PFSK-1 (cell line): ENCODE measurements around the gene NDUFB4.

ENCODE experiments used
- POLR2AphosphoS5 ChIP-seq: IDR thresholded peaks from 2 replicates; pipeline ENCODE4 v1.6.1; 2012; ENCODE audit warnings: low read depth, mild to moderate bottlenecking, control low read depth, low read length, moderate library complexity
- REST ChIP-seq, 2 experiments: IDR thresholded peaks; 2 replicates each; pipeline versions ENCODE4 v1.6.1 to v1.8.0; 2011 to 2012; ENCODE audit warnings: low read depth in 2 of 2, low read length in 2 of 2, control low read depth in 1 of 2, inconsistent platforms in 1 of 2, mild to moderate bottlenecking in 1 of 2, moderate library complexity in 1 of 2; ENCODE audit not compliant: insufficient read depth in 1 of 2
- SIN3A ChIP-seq: IDR thresholded peaks from 2 replicates; pipeline ENCODE4 v1.6.1; 2012; ENCODE audit warnings: mild to moderate bottlenecking, low read length, moderate library complexity, borderline replicate concordance; ENCODE audit not compliant: insufficient read depth
- TAF1 ChIP-seq: IDR thresholded peaks from 2 replicates; pipeline ENCODE4 v1.6.1; 2012; ENCODE audit warnings: low read length, control low read depth, borderline replicate concordance; ENCODE audit not compliant: insufficient read depth

- no peak for TF ChIP-seq TAF1
- TF ChIP-seq POLR2AphosphoS5, result no peak
- TF ChIP-seq REST (IDR thresholded peaks at IDR 0.05; ENCODE audit: insufficient read depth in 1 of 2, low read depth in 2 of 2, low read length in 2 of 2), result no peak
- no peak for TF ChIP-seq SIN3A
These were observed 45.6 kb upstream of the NDUFB4 start for GRCh38 chr3:120550546-120550945.
